Measurements from ENCODE around the gene VPS8.

The VPS8 gene

DNA sequence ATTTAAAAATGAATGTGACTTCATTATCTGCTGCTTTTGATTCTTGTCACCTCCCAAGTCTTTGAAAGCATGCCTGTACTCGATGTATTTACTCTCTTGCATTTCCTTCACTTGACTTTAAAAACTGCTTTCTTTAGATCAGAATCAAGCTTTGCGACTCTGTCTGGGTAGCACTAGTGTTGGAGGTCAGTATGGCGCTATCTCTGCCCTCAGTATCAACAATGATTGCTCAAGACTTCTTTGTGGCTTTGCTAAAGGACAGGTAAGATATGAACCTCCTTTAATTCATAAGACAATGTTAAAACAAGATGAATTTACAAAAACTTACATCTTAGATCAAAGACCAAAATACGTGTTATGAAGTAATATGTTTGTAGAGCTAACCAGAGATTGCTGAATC, 37.0 kb downstream of the VPS8 start:
- Histone ChIP-seq H3K4me1 (ENCODE audit: control insufficient read depth, insufficient read depth, low read length) (no peaks in the 10 kb centered on the region), H3K4me3 (ENCODE audit: low read depth, low read length) (no peak overlapping the region), H3K36me3 (ENCODE audit: control insufficient read depth in 2 of 2, insufficient read depth in 1 of 2, low read length in 2 of 2) (peaks cover 0 to 31% of the 10 kb centered on the region in 2 experiments; a peak in 1 of 3 replicates), H3K27ac (ENCODE audit: extremely low read depth, low read depth, low read length) (no peak overlapping the region), H3K9me3 (ENCODE audit: control insufficient read depth, insufficient read depth, low read depth, low read length) (no peaks in the 10 kb centered on the region)
- POLR2A ChIA-PET, result no interaction called here
- CTCF ChIA-PET, result no interaction called here
- TF ChIP-seq ZNF514 (tag by site-specific recombination; IDR thresholded peaks at IDR 0.05), result no peak
- TF ChIP-seq ZNF18 (tag by site-specific recombination; IDR thresholded peaks at IDR 0.05), result no peak
- TF ChIP-seq ZNF629 (tag by site-specific recombination; IDR thresholded peaks at IDR 0.05), result no peak
- TF ChIP-seq ZBTB26 (tag by site-specific recombination; optimal IDR thresholded peaks at IDR 0.05), result no peak
- no peak for TF ChIP-seq ZNF610 (tag by site-specific recombination; IDR thresholded peaks at IDR 0.05; ENCODE audit: borderline replicate concordance)
- no peak for TF ChIP-seq ZNF777 (tag by site-specific recombination; IDR thresholded peaks at IDR 0.05; ENCODE audit: borderline replicate concordance)
- TF ChIP-seq GLIS1 (tag by site-specific recombination; IDR thresholded peaks at IDR 0.05), result no peak
- TF ChIP-seq ZNF624 (tag by site-specific recombination; IDR thresholded peaks at IDR 0.05), result no peak
- no peak for TF ChIP-seq ZNF560 (tag by site-specific recombination; IDR thresholded peaks at IDR 0.05; ENCODE audit: borderline replicate concordance)
- TF ChIP-seq MEIS1 (CRISPR knock-in tag; IDR thresholded peaks at IDR 0.05; ENCODE audit: borderline replicate concordance), result no peak
- no peak for TF ChIP-seq KLF8 (tag by site-specific recombination; IDR thresholded peaks at IDR 0.05)
- no peak for TF ChIP-seq IKZF3 (tag by site-specific recombination; IDR thresholded peaks at IDR 0.05)
- TF ChIP-seq ZNF510 (tag by site-specific recombination; IDR thresholded peaks at IDR 0.05; ENCODE audit: insufficient replicate concordance), result no peak
- no peak for TF ChIP-seq ZNF792 (tag by site-specific recombination; IDR thresholded peaks at IDR 0.05)
- TF ChIP-seq HIC1 (tag by site-specific recombination; IDR thresholded peaks at IDR 0.05), result no peak
- no peak for TF ChIP-seq ZNF174 (tag by site-specific recombination; IDR thresholded peaks at IDR 0.05)
- no peak for TF ChIP-seq SCRT1 (tag by site-specific recombination; IDR thresholded peaks at IDR 0.05; ENCODE audit: borderline replicate concordance)
- TF ChIP-seq WT1 (tag by site-specific recombination; IDR thresholded peaks at IDR 0.05), result no peak
- TF ChIP-seq ZNF513 (tag by site-specific recombination; IDR thresholded peaks at IDR 0.05), result no peak
- TF ChIP-seq ZNF548 (tag by site-specific recombination; IDR thresholded peaks at IDR 0.05), result no peak

GRCh38 chr3:184850201-184850600, 38.2 kb downstream of the VPS8 start:
- H3K27ac ChIP-seq (ENCODE audit: extremely low read depth, low read depth, low read length), result no peak overlapping the region
- no peak overlapping the region for H3K4me3 ChIP-seq (ENCODE audit: low read depth, low read length)
- no peaks in the 10 kb centered on the region for H3K4me1 ChIP-seq (ENCODE audit: control insufficient read depth, insufficient read depth, low read length)
- H3K36me3 ChIP-seq (ENCODE audit: control insufficient read depth in 2 of 2, insufficient read depth in 1 of 2, low read length in 2 of 2), result peaks cover 0 to 43% of the 10 kb centered on the region in 2 experiments; a peak in 1 of 3 replicates
- H3K9me3 ChIP-seq (ENCODE audit: control insufficient read depth, insufficient read depth, low read depth, low read length), result no peaks in the 10 kb centered on the region
- ChIA-PET POLR2A (no interaction called here), CTCF (interaction anchor here (0.7 to 0.9 kb wide), 2 partner anchors 12 to 61 kb away, joined by 3 to 4 read pairs; no protein-coding TSS in a partner anchor)
- TF ChIP-seq ZNF701 (tag by site-specific recombination; IDR thresholded peaks at IDR 0.05) (no peak), ZNF549 (tag by site-specific recombination; IDR thresholded peaks at IDR 0.05) (no peak), MEIS1 (CRISPR knock-in tag; IDR thresholded peaks at IDR 0.05; ENCODE audit: borderline replicate concordance) (no peak), ZNF558 (tag by site-specific recombination; IDR thresholded peaks at IDR 0.05) (no peak), REPIN1 (tag by site-specific recombination; IDR thresholded peaks at IDR 0.05; ENCODE audit: low read depth) (no peak), ZBTB48 (tag by site-specific recombination; IDR thresholded peaks at IDR 0.05) (no peak)
- TF ChIP-seq, protein P1, sequence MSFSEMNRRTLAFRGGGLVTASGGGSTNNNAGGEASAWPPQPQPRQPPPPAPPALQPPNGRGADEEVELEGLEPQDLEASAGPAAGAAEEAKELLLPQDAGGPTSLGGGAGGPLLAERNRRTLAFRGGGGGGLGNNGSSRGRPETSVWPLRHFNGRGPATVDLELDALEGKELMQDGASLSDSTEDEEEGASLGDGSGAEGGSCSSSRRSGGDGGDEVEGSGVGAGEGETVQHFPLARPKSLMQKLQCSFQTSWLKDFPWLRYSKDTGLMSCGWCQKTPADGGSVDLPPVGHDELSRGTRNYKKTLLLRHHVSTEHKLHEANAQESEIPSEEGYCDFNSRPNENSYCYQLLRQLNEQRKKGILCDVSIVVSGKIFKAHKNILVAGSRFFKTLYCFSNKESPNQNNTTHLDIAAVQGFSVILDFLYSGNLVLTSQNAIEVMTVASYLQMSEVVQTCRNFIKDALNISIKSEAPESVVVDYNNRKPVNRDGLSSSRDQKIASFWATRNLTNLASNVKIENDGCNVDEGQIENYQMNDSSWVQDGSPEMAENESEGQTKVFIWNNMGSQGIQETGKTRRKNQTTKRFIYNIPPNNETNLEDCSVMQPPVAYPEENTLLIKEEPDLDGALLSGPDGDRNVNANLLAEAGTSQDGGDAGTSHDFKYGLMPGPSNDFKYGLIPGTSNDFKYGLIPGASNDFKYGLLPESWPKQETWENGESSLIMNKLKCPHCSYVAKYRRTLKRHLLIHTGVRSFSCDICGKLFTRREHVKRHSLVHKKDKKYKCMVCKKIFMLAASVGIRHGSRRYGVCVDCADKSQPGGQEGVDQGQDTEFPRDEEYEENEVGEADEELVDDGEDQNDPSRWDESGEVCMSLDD (tag by site-specific recombination; IDR thresholded peaks at IDR 0.05), result no peak

Measured in HEK293 (cell line).